ENCODE measurements around the gene NHEJ1.

GRCh38 chr2:219172231-219173154, 11.9 kb upstream of the NHEJ1 start:
- TF ChIP-seq, protein P1, sequence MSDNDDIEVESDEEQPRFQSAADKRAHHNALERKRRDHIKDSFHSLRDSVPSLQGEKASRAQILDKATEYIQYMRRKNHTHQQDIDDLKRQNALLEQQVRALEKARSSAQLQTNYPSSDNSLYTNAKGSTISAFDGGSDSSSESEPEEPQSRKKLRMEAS (IDR thresholded peaks at IDR 0.05), result no peak
- TF ChIP-seq RAD21 (IDR thresholded peaks at IDR 0.05) (no peak), JUND (IDR thresholded peaks at IDR 0.05) (no peak), YY1 (IDR thresholded peaks at IDR 0.05) (no peak)
- TF ChIP-seq, protein P2, sequence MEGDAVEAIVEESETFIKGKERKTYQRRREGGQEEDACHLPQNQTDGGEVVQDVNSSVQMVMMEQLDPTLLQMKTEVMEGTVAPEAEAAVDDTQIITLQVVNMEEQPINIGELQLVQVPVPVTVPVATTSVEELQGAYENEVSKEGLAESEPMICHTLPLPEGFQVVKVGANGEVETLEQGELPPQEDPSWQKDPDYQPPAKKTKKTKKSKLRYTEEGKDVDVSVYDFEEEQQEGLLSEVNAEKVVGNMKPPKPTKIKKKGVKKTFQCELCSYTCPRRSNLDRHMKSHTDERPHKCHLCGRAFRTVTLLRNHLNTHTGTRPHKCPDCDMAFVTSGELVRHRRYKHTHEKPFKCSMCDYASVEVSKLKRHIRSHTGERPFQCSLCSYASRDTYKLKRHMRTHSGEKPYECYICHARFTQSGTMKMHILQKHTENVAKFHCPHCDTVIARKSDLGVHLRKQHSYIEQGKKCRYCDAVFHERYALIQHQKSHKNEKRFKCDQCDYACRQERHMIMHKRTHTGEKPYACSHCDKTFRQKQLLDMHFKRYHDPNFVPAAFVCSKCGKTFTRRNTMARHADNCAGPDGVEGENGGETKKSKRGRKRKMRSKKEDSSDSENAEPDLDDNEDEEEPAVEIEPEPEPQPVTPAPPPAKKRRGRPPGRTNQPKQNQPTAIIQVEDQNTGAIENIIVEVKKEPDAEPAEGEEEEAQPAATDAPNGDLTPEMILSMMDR (IDR thresholded peaks at IDR 0.05; ENCODE audit: low read depth, low read length, missing input control), result no peak
